DMS153 treated with DMSO at 0.1 percent for 48 hours (cell line): Measurements from ENCODE around the gene PCDHA10.

ENCODE experiments used
- DNase-seq: peaks from one replicate; lab custom pipeline; 2025; ENCODE audit not compliant: unreplicated experiment; lab: John Stamatoyannopoulos, UW

Gene PCDHA10

DNA sequence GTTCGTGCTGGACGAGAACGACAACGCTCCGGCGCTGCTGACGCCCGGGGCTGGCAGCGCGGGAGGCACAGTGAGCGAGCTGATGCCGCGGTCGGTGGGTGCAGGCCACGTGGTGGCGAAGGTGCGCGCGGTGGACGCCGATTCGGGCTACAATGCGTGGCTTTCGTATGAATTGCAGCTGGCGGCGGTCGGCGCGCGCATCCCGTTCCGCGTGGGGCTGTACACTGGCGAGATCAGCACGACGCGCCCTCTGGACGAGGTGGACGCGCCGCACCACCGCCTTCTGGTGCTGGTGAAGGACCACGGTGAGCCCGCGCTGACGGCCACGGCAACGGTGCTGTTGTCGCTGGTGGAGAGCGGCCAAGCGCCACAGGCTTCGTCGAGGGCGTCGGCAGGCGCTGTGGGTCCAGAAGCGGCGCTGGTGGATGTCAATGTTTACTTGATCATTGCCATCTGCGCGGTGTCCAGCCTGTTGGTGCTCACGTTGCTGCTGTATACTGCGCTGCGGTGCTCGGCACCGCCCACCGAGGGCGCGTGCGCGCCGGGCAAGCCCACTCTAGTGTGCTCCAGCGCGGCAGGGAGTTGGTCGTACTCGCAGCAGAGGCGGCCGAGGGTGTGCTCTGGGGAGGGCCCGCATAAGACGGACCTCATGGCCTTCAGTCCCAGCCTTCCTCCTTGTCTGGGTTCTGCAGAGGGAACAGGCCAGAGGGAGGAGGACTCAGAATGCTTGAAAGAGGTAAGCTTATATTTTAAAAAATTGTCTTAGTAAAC is 28.4 kb downstream of the PCDHA10 start:
- no peak for DNase-seq

DNA sequence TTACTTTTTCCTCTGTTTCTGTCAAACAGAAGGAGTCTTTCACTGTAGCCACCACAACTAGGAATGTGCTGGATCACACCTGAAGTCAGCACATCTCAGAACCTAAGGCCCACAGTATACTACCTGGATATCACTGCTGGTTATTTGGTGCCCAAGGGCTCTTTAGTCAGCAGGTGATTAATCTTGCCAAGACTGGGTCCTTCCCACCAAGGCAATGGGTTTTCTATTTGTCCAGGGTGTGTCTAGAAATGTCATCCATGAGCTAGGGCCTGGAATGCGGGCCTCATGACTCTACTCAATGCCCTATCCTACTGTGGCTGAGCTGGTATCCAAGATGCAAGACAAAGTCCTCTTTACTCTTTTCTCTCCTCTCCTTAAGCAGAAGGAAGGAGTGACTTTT is 60.6 kb downstream of the PCDHA10 start:
- no peak for DNase-seq
